ENCODE results near the gene SSC4D.

DNA sequence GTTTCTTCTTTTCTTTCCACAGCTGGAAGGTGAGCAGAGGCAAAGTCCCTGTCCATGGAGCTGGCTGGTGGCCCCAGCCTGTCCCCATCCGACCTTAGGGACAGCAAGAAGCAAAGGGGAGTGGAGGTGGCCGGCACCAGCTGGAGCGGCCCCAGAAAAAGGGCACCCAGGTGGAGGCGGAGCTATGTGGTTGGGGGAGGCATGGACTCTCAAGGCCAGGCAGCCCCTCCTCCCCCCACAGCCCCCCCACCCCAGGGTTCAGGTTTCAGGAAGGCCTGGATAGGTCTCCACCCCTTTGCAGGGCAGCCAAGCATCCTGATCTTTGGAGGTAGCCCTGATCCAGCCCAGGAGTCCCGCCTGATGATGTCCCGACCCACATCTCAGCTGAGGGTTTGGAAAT is at the start of gene SSC4D:
- no peak for TF ChIP-seq CTCF (IDR thresholded peaks at IDR 0.05)
- no peak for TF ChIP-seq POLR2AphosphoS5 (IDR thresholded peaks at IDR 0.05)
